Measurements from ENCODE around the gene LHFPL4.

DNA sequence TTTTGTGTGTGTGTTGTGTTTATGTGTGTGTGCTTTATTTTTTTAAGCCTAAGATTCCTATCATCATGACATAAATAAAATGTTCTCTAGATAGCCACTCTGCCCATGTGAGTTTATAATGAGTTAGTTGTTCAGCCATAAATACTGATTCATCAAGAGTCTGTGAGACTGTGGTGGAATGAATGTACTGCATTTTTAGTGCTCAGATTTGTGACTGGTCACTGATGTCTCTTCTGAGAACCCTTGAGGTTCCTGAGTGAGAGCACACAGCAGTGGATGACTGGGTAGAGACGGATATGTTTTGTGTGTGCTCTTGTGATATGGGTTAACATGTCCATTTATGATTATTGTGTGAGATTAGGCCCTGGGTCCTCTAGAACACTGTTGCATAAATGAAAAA is 105.0 kb downstream of the LHFPL4 start:
- TF ChIP-seq, protein P1, sequence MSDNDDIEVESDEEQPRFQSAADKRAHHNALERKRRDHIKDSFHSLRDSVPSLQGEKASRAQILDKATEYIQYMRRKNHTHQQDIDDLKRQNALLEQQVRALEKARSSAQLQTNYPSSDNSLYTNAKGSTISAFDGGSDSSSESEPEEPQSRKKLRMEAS (IDR thresholded peaks at IDR 0.05): no peak
- TF ChIP-seq CREB1 (IDR thresholded peaks at IDR 0.05; ENCODE audit: low read depth) (no peak), TAF1 (IDR thresholded peaks at IDR 0.05; ENCODE audit: low read depth) (no peak)

Data from Ishikawa (cell line).